IPS-NIHi7 (cell line): ENCODE measurements around the gene SNAPC3.
A peak's percentile ranks its signal among the peaks of the same experiment; 100 is the strongest.
"Not testable (repeated sequence)": the region's sequence is repeated elsewhere in the genome, so short reads cannot be mapped to it uniquely, and the experiment has no call there.

Experiments
- DNase-seq: peaks from one replicate; pipeline ENCODE4 v3.0.0; 2012; ENCODE audit warnings: mixed read lengths; ENCODE audit errors: extremely low spot score

Gene SNAPC3

DNA sequence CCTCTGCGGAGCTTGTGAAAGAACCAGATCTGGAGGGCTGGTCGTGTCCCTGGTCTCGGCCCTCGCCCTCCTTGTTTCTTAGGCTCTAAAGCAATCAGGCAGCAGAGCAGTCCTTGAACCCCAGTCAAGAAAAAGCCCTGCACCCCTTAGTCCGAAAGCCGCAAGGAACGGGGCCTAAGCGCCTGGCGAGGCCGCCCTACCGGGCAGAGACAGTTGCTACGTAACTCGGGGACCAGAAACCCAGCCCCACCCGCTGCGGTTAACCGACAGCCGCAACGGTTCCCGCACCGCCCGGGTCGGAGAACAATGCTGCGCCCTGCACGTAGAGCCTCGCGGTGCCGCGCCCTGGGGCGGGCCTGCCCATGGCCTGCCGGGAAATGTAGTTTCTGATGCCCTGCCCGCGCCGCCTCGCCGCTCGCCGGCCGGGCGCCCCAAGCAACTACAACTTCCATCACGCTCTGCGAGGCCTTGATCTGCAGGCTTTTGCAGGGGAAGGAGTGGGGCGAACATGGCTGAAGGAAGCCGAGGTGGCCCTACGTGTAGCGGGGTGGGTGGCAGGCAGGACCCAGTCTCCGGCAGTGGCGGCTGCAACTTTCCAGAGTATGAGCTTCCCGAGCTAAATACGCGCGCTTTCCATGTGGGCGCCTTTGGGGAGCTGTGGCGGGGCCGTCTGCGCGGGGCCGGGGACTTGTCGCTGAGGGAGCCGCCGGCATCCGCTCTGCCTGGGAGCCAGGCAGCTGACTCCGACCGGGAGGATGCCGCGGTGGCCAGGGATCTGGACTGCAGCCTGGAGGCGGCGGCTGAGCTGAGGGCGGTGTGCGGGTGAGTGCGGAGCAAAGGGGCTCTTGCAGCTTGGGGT lies at the start of gene SNAPC3:
TSS of gene SNAPC3 (plus strand) at position 505 of the 859 bp plus-strand sequence. CDS start at position 509, 4 bp downstream.
- DNase-seq: peak; percentile 97

DNA sequence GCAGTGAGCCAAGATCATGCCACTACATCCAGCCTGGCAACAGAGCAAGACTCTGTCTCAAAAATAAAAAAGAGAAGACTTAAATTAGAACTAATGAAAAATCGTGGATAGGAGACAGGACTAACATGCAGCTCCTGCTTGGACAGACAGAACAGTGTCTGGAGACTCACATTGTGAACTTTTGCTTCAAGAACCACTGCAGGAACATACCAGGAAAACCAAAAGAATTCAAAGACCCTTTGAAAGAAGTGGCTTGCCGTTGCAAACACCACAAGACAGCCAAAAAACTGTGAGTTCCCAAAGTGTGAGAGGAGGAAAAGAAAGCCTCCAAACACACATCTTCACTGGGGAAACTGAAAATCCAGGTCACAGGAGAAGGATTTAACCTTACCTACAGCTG lies 48.8 kb upstream of the SNAPC3 start:
- no peak for DNase-seq

DNA sequence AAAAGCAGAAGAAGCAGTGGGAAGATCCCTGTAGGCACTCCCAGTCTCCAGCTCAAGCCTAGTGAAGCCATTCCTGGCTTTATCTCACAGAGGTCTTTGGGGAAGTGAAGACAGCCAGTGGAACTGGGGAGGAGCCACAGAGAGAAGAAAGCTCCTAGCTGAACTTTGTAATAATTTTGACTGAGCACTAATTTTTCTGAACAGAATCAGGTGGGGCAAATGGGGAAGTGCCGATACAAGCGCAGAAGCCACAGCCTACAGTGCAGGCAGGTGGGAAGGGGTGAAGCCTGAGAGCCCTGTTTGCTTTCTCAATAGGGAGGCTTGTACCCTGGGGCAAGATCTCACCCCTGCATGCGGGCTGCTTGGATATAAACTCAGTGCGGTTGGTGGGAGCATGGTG lies 48.4 kb upstream of the SNAPC3 start:
- DNase-seq: no peak

DNA sequence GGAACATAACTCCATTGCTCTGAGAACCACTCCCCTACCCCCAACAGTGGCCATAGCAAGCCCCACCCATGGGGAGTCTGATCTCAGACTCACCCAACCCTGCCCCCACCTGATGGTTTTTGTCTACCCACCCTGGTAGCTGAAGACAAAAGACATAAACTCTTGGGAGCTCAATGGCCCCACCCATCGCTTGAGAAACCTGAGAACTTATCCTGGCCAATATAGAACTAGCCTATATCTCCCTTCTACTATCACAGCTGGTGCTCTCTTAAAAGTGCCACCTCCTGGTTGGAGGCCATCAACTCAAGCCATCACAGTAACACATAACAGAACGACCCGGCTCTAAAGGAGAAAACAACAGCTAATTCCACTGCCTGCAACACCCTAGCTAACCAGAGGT lies 47.9 kb upstream of the SNAPC3 start:
- no peak for DNase-seq

DNA sequence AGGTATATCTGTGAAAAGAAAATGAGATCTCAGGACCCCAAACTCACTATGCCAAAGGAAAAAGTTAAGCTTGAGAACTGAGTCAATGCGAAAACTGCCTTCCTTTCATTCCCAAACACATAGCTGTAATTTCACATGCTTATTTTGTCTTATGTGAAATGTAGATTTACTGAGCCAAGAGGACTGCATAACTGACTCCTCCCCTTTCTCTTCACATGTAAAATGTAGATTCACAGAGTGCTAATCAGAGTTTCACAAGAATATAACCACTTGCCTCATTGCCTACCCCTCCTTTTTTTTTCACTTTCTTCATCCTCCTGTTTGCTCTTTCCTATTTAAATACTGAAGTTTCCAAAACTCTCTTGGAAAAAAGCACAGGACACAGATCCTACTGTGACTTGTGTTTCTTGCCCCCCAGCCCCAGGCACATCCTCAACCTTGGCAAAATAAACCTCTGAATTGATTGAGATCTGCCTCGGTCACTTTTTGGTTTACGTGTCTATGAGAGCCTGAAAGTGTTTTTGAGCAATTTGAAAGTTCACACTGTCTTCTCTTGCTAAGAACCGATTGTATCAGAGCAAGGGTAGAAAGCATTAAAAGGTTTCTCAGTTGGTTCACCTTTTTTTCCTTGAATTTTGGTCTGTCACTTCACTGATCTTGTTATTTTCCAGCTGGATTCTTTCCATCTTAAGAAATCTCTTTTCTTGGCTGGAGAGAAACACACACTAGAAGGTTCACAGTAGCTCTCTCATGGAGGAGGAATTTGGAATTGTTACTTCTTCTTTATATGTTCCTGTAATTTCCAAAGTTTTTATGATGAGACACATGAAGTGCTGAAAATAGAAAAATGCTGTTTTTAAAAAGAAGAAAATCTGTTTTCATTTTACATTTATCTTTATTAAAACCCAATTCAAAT lies 44.8 kb upstream of the SNAPC3 start:
- DNase-seq: no peak

DNA sequence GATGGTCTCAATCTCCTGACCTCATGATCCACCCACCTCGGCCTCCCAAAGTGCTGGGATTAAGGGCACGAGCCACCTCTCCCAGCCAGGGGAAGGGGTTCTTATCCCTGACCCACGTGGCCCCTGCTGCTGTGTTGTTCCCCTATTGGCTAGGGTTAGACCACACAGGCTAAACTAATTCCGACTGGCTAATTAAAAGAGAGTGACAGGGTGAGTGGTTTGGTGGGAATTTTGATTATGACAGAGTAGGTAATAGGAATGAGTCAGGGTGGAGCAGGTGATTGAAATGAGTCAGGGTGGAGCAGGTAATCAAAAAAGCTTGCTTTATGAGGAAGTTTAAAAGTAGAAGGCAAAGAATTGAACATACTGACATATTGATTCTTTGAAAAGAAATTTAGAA lies 43.4 kb upstream of the SNAPC3 start:
- DNase-seq: not testable (repeated sequence)

DNA sequence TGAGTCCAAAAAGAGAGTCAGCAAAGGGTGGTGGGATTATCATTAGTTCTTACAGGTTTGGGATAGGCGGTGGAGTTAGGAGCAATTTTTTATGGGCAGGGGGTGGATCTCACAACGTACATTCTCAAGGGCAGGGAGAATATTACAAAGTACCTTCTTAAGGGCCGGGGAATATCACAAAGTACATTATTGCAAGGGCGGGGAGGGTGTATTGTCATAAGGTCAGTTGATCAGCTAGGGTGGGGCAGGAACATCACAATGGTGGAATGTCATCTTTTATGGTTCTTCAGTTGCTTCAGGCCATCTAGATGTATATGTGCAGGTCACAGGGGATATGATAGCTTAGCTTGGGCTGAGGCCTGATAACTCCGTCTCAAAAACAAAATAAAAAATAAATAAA lies 42.8 kb upstream of the SNAPC3 start:
- DNase-seq: not testable (repeated sequence)

DNA sequence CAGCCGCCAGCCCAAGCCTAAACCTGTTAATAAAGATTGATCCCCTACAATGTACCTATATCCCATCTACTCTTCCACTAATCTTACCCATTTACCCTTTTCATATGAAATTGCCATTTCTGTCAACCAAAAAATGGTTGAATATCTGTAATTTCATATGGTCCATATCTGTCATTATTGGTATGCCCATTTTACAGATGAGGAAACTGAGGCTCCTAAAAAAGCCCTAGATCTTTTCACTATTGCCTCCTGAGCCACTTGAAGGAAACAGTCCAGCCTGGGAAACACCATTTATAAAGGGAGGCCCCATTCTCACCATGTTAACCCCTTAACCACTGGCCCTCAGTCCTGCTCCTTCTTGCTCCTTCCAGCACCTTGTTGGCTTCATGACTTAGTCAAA lies 41.2 kb upstream of the SNAPC3 start:
- DNase-seq: no peak

DNA sequence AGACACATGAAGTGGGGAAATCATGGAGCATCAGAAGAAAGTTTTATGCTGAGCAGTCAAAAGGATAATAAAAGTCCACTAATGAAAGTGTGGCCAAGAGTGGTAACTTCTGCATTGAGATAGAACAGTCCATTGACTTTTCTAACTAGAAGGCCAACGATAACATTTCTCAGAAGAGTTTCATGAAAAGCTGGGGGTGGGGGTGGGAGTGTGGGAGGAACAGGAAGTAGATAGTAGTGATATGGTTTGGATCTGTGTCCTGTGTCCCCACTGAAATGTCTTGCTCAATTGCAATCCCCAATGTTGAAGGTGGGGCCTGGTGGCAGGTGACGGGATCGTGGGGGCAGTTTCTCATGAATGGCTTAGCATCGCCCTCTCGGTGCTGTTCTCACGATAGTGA lies 36.2 kb upstream of the SNAPC3 start:
- no peak for DNase-seq

DNA sequence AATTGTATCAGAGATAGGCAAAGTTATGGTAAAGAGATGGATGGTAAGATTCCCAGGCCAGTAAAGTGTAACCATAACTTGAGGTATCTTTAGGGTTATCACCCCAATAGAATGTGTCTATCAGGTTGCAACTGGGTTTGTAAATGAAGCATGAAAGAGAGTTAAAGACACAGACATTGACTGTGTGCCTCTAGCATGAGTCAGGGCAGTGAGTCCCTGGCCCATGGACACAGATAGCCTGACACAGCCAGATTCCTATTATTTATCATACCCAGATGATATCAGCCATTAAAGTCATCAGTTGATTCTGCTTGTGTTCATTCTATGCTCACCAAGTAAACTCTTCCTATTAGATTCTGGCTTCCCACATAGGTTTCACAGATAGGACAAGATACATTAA lies 33.5 kb upstream of the SNAPC3 start:
- DNase-seq: no peak

DNA sequence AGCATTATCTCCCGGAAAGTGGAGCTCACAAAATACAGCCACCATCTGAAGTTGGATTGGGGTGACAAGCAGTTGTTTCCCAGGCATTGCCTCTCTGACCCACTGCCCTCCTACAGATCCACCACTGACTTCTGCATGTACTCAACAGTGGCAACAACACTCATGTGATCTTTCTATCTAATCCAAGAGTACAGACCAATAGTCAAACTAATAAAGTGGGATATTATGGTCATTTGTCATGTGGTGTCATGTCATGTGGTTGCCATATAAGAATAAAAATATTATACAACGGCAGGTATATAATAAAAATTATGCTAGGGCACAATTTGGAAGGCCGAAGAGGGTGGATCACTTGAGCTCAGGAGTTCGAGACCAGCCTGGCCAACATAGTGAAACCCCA lies 33.0 kb upstream of the SNAPC3 start:
- no peak for DNase-seq

DNA sequence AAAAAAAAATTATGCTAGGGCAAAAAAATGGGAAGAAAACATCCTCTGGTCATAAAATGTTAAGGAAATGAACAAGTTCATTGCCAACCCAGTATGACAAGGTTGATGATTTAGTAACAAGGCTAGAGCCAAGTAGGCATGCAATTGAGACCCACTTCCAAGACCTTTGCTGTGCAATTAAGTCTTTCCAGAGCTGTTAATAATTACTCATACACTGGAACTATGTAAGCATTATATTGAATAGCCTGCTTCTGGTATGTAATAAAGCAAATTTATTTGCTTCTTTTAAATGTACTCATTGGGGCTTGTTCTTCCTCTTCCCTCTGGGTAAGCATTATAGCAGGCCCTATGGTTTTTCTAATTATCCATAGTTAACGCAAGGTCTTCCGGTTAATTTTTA lies 32.5 kb upstream of the SNAPC3 start:
- DNase-seq: no peak

DNA sequence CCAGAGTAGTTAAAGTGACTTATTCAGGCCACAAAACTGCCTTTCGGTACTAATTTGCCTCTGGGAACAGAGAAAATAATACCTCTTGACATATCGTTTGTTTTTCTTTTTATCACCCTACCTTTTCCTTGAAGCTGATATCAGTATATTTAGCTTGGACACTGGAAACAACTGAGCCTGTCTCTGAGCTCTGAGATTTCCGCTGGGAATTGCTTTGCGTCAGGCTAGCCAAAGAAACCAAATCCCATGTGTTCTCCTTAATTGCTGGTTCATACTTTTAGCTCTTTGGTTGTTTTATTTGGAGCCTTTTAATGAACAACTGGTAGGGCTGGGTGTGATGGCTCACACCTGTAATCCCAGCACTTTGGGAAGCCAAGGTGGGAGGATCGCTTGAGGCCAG lies 30.3 kb upstream of the SNAPC3 start:
- no peak for DNase-seq

DNA sequence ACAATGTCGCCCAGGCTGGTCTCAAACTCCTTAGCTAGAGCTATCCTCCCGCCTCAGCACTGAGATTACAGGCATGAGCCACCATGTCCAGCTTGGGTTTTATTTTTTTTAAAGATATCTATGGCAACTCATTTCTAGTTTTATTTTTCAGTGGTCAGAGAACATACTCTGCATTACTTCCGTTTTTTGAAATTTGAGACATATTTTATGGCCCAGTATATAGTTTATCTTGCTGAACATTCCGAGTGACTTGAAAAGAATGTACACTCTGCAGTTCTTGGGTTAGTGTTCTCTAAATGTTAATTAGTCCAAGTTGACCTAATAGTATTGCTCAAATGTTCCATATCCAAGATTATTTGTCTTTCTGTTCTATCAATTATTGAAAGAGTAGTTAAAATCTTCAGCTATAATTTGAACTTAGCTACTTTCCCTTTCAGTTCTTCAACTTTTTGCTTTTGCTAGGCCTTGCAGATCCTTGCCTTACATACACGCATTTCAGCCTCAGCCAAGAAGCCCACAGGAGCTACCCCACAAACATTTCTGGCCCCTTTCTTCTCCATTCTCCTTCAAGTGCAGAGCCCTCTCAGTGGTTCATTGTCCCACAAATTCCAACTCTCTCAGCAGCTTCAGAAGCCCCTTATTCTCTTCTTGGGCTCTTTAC lies 22.3 kb upstream of the SNAPC3 start:
- no peak for DNase-seq

DNA sequence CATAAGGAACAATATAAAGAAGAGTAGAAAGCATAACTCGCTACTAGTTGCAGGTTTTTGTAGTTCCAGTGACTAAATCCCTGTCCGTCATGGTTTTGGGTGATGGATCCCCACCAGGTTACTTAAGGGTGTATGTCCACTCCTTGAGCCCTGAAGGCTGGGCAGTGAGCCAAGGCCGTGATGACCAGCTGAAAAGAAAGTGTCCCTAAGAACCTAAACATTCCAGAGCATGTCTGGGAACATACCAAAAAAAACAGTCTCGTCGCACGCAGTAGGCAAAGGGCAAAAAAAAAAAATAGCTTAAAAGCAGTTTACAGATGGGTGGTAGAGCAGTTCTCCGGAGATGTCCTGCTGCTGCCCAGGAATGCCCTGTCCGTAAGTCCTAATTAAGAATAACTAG lies 21.4 kb upstream of the SNAPC3 start:
- DNase-seq: no peak

DNA sequence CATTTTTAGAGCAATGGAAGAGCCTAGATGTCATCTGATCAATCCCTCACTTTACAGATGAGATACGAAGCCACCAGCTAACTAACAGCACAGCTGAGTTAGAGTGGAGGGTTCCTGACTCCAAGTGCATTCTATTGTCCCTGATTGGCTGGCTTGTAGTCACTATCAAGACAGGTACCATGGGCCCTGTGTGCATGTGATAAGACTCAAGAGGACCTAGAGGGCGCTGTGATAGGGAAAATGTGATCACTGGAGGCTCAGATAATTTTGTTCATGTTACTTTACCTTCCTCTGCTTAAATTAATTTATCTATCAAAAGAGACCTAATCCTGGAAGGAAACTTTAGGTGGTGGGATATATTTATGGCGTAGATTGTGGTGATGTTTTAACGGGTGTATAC lies 19.5 kb upstream of the SNAPC3 start:
- DNase-seq: peak; percentile 82

DNA sequence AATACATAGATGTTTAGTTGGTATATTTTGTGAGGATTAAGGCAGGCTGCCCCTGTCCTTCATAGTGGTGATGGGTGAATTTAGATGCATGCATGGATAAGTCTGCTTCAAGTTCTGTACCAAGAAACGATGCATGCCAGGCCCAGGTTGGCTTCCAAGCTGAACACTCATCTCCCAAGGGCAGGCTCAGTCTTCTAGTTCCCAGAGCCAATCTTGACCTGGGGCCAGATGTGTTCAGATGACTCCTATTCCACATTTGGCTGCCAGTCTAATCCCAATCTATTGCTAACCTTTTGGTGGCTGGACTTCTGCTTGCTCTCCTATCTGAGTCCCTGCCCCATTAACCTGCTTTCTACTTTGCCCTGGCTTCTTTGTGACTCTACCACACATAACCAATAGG lies 18.5 kb upstream of the SNAPC3 start:
- no peak for DNase-seq

DNA sequence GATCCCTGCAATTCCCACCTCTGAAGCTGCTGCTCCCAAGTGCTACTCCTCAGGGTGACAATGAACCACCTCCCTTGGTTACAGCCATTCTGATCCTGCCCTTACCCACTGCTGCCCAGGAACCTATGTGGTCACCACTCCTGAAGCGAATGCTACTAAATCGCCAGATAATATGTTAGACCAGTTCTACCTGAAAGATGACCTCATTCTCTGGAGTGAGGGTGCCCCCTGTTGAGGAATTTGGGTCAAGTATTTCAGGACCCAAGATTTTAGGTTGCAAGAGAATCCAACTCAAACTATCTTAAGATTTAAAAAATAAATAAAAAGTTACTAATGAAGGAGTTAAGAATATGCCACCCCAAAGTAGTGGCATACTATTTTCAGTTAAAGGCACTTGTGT lies 5.8 kb upstream of the SNAPC3 start:
- DNase-seq: peak; percentile 69

DNA sequence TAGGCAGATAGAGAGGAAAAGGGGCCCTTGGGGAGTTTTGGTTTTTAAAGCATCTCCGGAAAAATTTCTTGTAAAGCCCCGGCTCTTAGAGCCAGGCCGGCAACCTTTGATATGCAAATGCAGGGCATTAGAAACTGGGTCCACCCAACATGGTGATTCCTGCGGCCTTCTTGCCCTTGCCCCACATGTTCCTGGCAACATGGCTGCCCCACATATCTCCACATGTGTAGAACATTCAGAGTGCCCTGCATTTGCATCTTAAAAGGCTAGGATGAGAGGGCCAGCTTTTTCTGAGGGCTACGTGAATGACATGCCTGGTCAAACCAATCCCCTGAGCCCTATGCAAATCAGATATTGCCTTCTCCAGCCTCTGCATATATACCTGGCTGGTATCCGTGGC lies 5.0 kb upstream of the SNAPC3 start:
- no peak for DNase-seq

DNA sequence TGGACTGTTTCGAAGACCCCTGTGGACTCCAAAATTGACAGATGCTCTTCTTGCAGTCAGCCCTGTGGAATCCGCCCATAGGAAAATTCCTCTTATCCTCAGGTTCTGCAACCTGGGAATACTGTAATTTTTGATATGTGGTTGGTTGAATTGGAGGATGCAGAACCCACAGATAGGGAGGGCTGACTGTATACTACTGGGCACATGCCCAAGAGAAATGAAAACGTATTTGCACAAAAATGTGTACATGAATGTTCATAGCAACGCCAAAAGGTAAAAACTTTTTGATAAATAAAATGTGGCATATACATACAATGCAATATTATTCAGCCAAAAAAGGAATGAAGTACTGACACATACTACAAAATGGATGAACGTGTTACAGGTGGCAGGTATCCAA lies 1.9 kb upstream of the SNAPC3 start:
- no peak for DNase-seq

DNA sequence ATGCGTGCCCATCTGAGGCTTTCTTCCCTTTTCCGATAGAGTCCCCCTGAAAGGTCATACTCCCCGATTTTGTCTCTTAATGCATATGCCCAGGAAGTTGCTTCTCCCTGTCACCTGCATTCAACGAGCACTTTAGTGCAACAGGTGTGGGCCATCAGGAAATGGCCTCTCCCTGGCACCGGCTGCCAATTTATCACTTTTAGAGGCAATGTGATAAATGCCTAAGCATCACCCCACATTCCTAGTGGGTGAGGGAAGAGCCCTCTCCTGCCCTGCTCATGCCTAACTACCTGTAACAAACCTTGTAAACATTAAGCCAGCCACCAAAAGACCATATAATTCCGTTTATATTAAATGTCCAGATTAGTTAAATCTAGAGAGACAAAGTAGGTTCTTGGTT lies 1.1 kb upstream of the SNAPC3 start:
- DNase-seq: no peak

DNA sequence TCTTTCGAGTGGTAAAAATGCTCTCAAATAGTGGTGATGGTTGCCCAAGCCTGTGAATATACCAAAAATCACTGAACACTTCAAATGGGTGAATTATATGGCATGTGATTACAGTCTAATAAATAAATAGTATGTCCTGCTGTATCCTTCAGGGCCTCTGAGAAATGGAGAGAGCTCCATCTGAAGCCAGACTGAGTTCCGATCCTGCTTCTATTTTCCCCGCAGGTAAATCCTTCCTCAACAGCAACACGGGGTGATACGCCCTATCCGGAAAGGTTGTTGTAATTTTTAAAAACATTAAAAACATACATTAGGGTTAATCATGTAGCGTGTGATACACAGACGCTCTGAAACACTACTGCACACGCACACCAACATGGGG lies 695 bp upstream of the SNAPC3 start:
- no peak for DNase-seq
